Keratinocyte (primary cell): Measurements from ENCODE around the gene DDX60.

Experiments
- CTCF ChIP-seq, 3 experiments: IDR thresholded peaks in 1 of 3; conservative IDR thresholded peaks in 1 of 3; optimal IDR thresholded peaks in 1 of 3; 2 replicates in 2 of 3; 3 replicates in 1 of 3; pipeline versions ENCODE3 to v1.5.1; 2011; ENCODE audit warnings: low read length in 3 of 3, mild to moderate bottlenecking in 3 of 3, moderate library complexity in 2 of 3, control low read depth in 1 of 3, inconsistent platforms in 1 of 3; ENCODE audit not compliant: insufficient read depth in 2 of 3; ENCODE audit errors: extremely low read depth in 1 of 3
- EZH2 ChIP-seq: IDR thresholded peaks from one replicate; pipeline ENCODE4 v1.6.1; 2012; ENCODE audit warnings: inconsistent platforms, mild to moderate bottlenecking, low read length, moderate library complexity

- TF ChIP-seq CTCF (optimal IDR thresholded peaks at IDR 0.05 in 1 of 3, IDR thresholded peaks at IDR 0.05 in 1 of 3, conservative IDR thresholded peaks at IDR 0.05 in 1 of 3; ENCODE audit: extremely low read depth in 1 of 3, insufficient read depth in 2 of 3, low read length in 3 of 3), result no peak
- no peak for TF ChIP-seq EZH2
Measured at GRCh38 chr4:168309781-168310180, 8.8 kb downstream of the DDX60 start.
